ENCODE measurements around the gene MRO. TPM values are rescaled to one million over a fixed set of nuclear protein-coding genes. Genes with fewer than 3 reads are reported as not detected.
"Not testable (repeated sequence)": the region's sequence is repeated elsewhere in the genome, so short reads cannot be mapped to it uniquely, and the experiment has no call there.

Gene MRO
- total RNA-seq, 2 donors from 2014 or later: not detected

- Mint-ChIP-seq H3K9me3 (peaks cover 0 to 6% of the 10 kb centered on the region in 2 donors), H3K27me3 (ENCODE audit: low read depth) (peaks cover 6% of the 10 kb centered on the region)
Observed at GRCh38 chr18:50849419-50849821, 29.6 kb upstream of the MRO start.

GRCh38 chr18:50848991-50849390, 29.2 kb upstream of the MRO start:
- no peak for DNase-seq
- Mint-ChIP-seq H3K4me1 (ENCODE audit: low read depth) (no peaks in the 10 kb centered on the region), H3K36me3 (ENCODE audit: insufficient read depth in 2 of 2) (peaks cover 2 to 5% of the 10 kb centered on the region in 2 donors), H3K4me3 (no peak overlapping the region), H3K27me3 (ENCODE audit: low read depth) (peaks cover 6% of the 10 kb centered on the region), H3K9me3 (peaks cover 0 to 4% of the 10 kb centered on the region in 2 donors), H3K27ac (no peak overlapping the region)
- no peak for ATAC-seq (replicated peaks in 1 of 2)

More at GRCh38 chr18:50849419-50849821, 29.6 kb upstream of the MRO start:
- Mint-ChIP-seq H3K27ac (no peak overlapping the region), H3K36me3 (ENCODE audit: insufficient read depth in 2 of 2) (peaks cover 2 to 5% of the 10 kb centered on the region in 2 donors), H3K4me3 (no peak overlapping the region), H3K4me1 (ENCODE audit: low read depth) (no peaks in the 10 kb centered on the region)
- ATAC-seq (replicated peaks in 1 of 2): no peak
- DNase-seq: no peak

GRCh38 chr18:50848061-50848551, 28.3 kb upstream of the MRO start:
- ATAC-seq (replicated peaks in 1 of 2): no peak
- Mint-ChIP-seq H3K9me3 (peaks cover 0 to 4% of the 10 kb centered on the region in 2 donors), H3K27me3 (ENCODE audit: low read depth) (peaks cover 12% of the 10 kb centered on the region), H3K36me3 (ENCODE audit: insufficient read depth in 2 of 2) (peaks cover 2 to 5% of the 10 kb centered on the region in 2 donors), H3K27ac (no peak overlapping the region), H3K4me1 (ENCODE audit: low read depth) (no peaks in the 10 kb centered on the region), H3K4me3 (no peak overlapping the region)
- DNase-seq: no peak

DNA sequence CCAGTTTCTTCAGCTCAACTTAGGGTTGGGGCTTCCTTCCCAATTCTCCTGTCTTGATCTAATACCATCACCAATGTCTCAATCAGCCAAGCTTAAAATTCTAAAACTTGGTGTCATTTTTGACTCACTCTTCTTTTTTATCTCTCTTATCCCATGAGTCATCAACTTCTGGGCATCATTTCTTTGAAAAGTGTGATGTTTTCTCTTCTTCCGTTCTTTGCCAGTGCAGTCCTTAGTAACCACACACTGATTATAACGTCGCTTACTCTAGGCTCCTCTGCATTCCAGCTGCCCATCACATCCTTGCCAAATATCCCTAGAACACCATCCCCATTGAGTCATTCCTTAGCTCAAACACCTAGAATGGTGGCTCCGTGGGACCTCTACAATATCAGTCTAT, 27.4 kb upstream of the MRO start:
- ATAC-seq (replicated peaks in 1 of 2) (peak in 1 of 2 donors; percentile 58), DNase-seq (no peak)
- Mint-ChIP-seq H3K27ac (no peak overlapping the region), H3K4me1 (ENCODE audit: low read depth) (no peaks in the 10 kb centered on the region), H3K27me3 (ENCODE audit: low read depth) (peaks cover 12% of the 10 kb centered on the region), H3K36me3 (ENCODE audit: insufficient read depth in 2 of 2) (no peaks in the 10 kb centered on the region), H3K9me3 (no peaks in the 10 kb centered on the region), H3K4me3 (no peak overlapping the region)

DNA sequence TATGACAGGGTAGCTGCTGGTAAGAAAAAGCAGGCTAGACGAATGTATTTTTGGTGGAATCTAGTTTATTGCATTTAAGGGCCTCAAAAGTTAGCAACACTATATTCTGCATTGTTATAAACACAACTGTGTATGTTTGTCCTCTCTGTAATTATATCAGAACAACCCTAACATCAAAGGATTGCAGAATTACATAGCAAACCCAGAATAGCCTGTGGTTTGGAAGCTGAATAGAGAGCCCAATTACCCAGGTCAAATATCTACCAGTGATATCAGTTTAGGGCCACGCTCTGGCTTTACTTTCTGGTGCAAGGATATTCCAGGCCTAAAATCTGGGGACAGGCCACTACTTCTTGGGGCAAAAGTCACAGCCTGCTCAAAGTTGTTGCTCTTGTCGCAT, 25.1 kb upstream of the MRO start:
- ATAC-seq (replicated peaks in 1 of 2): no peak
- no peaks in the 10 kb centered on the region for H3K9me3 Mint-ChIP-seq
- DNase-seq: no peak
- H3K36me3 Mint-ChIP-seq (ENCODE audit: insufficient read depth in 2 of 2): no peaks in the 10 kb centered on the region
- no peak overlapping the region for H3K4me3 Mint-ChIP-seq
- no peaks in the 10 kb centered on the region for H3K4me1 Mint-ChIP-seq (ENCODE audit: low read depth)
- peaks cover 12% of the 10 kb centered on the region for H3K27me3 Mint-ChIP-seq (ENCODE audit: low read depth)
- no peak overlapping the region for H3K27ac Mint-ChIP-seq

DNA sequence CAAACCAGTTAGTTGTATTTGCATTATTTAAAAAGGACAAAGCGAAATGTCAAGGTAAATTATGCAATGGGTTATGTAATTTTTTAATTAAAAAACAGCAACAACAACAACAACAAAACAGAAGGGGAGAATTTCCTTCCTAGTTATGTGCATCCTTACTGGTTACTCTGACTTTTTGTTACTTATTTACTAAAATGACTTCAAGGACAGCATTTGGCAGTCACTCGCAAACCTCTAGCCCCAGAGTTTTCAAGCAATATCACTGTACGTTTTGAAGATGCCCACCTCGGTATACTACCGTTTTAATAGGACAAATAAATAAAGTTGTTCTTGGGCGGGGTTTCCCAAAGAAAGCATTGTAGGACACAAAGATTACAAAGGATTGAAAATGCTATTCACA, 24.7 kb upstream of the MRO start:
- Mint-ChIP-seq H3K27ac (no peak overlapping the region), H3K9me3 (no peaks in the 10 kb centered on the region), H3K4me1 (ENCODE audit: low read depth) (no peaks in the 10 kb centered on the region), H3K36me3 (ENCODE audit: insufficient read depth in 2 of 2) (no peaks in the 10 kb centered on the region), H3K4me3 (no peak overlapping the region), H3K27me3 (ENCODE audit: low read depth) (peaks cover 12% of the 10 kb centered on the region)
- DNase-seq: no peak
- no peak for ATAC-seq (replicated peaks in 1 of 2)

DNA sequence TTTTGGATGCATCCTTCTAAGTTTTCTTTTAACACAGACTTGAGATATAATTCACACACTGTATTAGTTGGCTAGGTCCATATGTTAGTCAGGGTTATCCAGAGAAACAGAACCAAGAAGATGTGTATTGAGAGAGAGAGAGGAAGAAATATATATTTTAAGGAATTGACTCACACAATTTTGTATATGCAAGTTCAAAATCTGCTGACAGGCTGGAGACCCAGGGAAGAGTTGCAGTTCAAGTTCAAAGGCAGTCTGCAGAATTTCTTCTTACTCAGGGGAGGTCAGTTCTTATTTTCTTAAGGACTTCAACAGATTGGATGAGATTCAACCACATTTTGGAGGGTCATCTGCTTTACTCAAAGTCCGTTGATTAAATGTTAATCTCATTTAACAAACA, 23.0 kb upstream of the MRO start:
- DNase-seq: no peak
- no peaks in the 10 kb centered on the region for H3K9me3 Mint-ChIP-seq
- H3K27me3 Mint-ChIP-seq (ENCODE audit: low read depth): peaks cover 12% of the 10 kb centered on the region
- no peaks in the 10 kb centered on the region for H3K36me3 Mint-ChIP-seq (ENCODE audit: insufficient read depth in 2 of 2)
- no peak overlapping the region for H3K27ac Mint-ChIP-seq
- no peak overlapping the region for H3K4me3 Mint-ChIP-seq
- H3K4me1 Mint-ChIP-seq (ENCODE audit: low read depth): no peaks in the 10 kb centered on the region
- no peak for ATAC-seq (replicated peaks in 1 of 2)

DNA sequence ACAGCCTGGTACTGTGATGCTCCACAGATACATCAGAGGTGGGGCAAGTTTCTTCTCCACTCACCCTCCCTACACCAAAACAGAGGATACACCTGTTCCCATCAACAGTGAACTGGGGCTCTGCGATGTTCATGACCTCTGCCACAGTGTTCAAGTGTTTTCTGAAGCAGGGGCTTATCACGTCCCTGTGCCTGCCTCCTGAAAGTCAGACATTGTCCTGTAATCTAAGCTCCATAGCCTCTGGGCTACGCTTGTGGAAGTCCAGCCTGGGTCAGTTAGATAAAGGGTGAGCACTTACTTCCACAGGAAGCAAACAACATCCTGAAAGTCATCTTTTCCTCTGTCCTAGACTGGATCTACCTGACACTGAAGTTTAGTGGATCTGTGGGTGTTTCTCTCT, 20.2 kb upstream of the MRO start:
- Mint-ChIP-seq H3K27me3 (ENCODE audit: low read depth) (peaks cover 10% of the 10 kb centered on the region), H3K36me3 (ENCODE audit: insufficient read depth in 2 of 2) (no peaks in the 10 kb centered on the region), H3K9me3 (no peaks in the 10 kb centered on the region), H3K27ac (no peak overlapping the region), H3K4me3 (no peak overlapping the region), H3K4me1 (ENCODE audit: low read depth) (no peaks in the 10 kb centered on the region)
- no peak for ATAC-seq (replicated peaks in 1 of 2)
- no peak for DNase-seq

GRCh38 chr18:50839341-50839740, 19.5 kb upstream of the MRO start:
- Mint-ChIP-seq H3K27me3 (ENCODE audit: low read depth) (peaks cover 10% of the 10 kb centered on the region), H3K27ac (no peak overlapping the region), H3K36me3 (ENCODE audit: insufficient read depth in 2 of 2) (no peaks in the 10 kb centered on the region), H3K9me3 (no peaks in the 10 kb centered on the region), H3K4me3 (no peak overlapping the region), H3K4me1 (ENCODE audit: low read depth) (no peaks in the 10 kb centered on the region)
- ATAC-seq (replicated peaks in 1 of 2): no peak
- no peak for DNase-seq

GRCh38 chr18:50836521-50836957, 16.7 kb upstream of the MRO start:
- ATAC-seq (replicated peaks in 1 of 2) (no peak), DNase-seq (no peak)
- Mint-ChIP-seq H3K4me1 (ENCODE audit: low read depth) (no peaks in the 10 kb centered on the region), H3K27me3 (ENCODE audit: low read depth) (peaks cover 4% of the 10 kb centered on the region), H3K4me3 (no peak overlapping the region), H3K9me3 (no peaks in the 10 kb centered on the region), H3K27ac (no peak overlapping the region), H3K36me3 (ENCODE audit: insufficient read depth in 2 of 2) (no peaks in the 10 kb centered on the region)

GRCh38 chr18:50833496-50833895, 13.7 kb upstream of the MRO start:
- H3K27ac Mint-ChIP-seq; H3K36me3 Mint-ChIP-seq (ENCODE audit: insufficient read depth in 2 of 2); H3K4me3 Mint-ChIP-seq; H3K27me3 Mint-ChIP-seq (ENCODE audit: low read depth); H3K9me3 Mint-ChIP-seq; DNase-seq; ATAC-seq (replicated peaks in 1 of 2); H3K4me1 Mint-ChIP-seq (ENCODE audit: low read depth): not testable (repeated sequence)

GRCh38 chr18:50832754-50833153, 12.9 kb upstream of the MRO start:
- Mint-ChIP-seq H3K27ac (no peak overlapping the region), H3K36me3 (ENCODE audit: insufficient read depth in 2 of 2) (no peaks in the 10 kb centered on the region), H3K4me3 (no peak overlapping the region), H3K9me3 (no peaks in the 10 kb centered on the region), H3K4me1 (ENCODE audit: low read depth) (no peaks in the 10 kb centered on the region), H3K27me3 (ENCODE audit: low read depth) (peaks cover 4% of the 10 kb centered on the region)
- DNase-seq (no peak), ATAC-seq (replicated peaks in 1 of 2) (no peak)

DNA sequence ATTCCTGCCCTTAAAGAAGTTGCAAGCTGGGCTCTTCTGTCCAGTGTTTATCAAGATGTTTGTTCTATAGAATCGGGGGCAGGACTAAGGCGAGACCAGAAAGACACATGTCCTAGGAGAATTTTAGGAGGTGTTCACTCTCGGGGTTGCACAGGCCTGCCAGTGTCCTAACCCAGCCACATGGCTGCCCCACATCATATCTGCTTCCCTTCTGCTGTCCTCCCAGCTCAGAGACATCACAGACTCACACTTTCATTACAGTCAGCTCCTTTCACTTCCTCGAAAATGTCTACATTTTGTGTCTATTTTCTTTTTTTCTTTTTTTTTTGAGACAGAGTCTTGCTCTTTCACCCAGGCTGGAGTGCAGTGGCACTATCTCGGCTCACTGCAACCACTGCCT, 10.7 kb upstream of the MRO start:
- Mint-ChIP-seq H3K27me3 (ENCODE audit: low read depth) (no peaks in the 10 kb centered on the region), H3K4me3 (no peak overlapping the region), H3K36me3 (ENCODE audit: insufficient read depth in 2 of 2) (no peaks in the 10 kb centered on the region), H3K4me1 (ENCODE audit: low read depth) (no peaks in the 10 kb centered on the region), H3K27ac (no peak overlapping the region), H3K9me3 (no peaks in the 10 kb centered on the region)
- no peak for DNase-seq
- ATAC-seq (replicated peaks in 1 of 2): no peak

DNA sequence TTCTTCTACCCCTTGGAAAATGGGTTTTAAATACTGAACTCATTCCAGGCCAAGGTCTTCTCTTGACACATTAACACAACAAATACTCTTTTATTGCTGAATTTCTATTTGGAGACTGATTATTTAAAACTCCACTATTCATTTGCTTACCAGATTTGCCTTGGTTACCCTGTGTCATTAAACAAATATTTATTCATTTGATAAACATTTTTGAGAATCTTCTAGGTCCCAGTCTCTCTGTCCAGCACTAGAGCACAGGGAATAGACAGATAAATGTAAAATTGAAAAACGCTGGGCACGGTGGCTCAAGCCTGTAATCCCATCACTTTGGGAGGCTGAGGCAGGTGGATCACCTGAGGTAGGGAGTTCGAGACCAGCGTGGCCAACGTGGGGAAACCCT, 9.8 kb upstream of the MRO start:
- ATAC-seq (replicated peaks in 1 of 2) (no peak), DNase-seq (no peak)
- H3K9me3 Mint-ChIP-seq: no peaks in the 10 kb centered on the region
- H3K27me3 Mint-ChIP-seq (ENCODE audit: low read depth): no peaks in the 10 kb centered on the region
- no peaks in the 10 kb centered on the region for H3K36me3 Mint-ChIP-seq (ENCODE audit: insufficient read depth in 2 of 2)
- no peak overlapping the region for H3K4me3 Mint-ChIP-seq
- no peak overlapping the region for H3K27ac Mint-ChIP-seq
- H3K4me1 Mint-ChIP-seq (ENCODE audit: low read depth): no peaks in the 10 kb centered on the region
